Liver (tissue), 9 donors: ENCODE data around the gene EPB41L4B. TPM values are rescaled to one million over a fixed set of nuclear protein-coding genes. Genes with fewer than 3 reads are reported as not detected.

Source experiments
- DNase-seq: peaks from one replicate; pipeline ENCODE4 v3.0.0-alpha.2; 2017; ENCODE audit warnings: low spot score
- H3K27ac ChIP-seq, 2 donors: one replicate each; pipeline ENCODE4 v1.7.0; 2013; ENCODE audit warnings: inconsistent platforms in 2 of 2, low read length in 2 of 2, control low read depth in 1 of 2, low read depth in 1 of 2, mild to moderate bottlenecking in 1 of 2
- H3K27me3 ChIP-seq, 4 donors: one replicate each; pipeline versions ENCODE4 v1.6.1 to v1.7.0; 2013; ENCODE audit warnings: low read length in 3 of 4, inconsistent platforms in 1 of 4, mild to moderate bottlenecking in 1 of 4, moderate library complexity in 1 of 4; ENCODE audit not compliant: control insufficient read depth in 4 of 4, insufficient read depth in 4 of 4
- H3K36me3 ChIP-seq, 4 donors: one replicate each; pipeline versions ENCODE4 v1.6.1 to v1.7.0; 2013; ENCODE audit warnings: low read length in 3 of 4, mild to moderate bottlenecking in 3 of 4, low read depth in 1 of 4, moderate library complexity in 1 of 4; ENCODE audit not compliant: control insufficient read depth in 4 of 4, insufficient read depth in 3 of 4
- H3K4me1 ChIP-seq, 4 donors: one replicate each; pipeline versions ENCODE4 v1.6.1 to v1.7.0; 2013; ENCODE audit warnings: low read length in 3 of 4, mild to moderate bottlenecking in 3 of 4, moderate library complexity in 1 of 4; ENCODE audit not compliant: control insufficient read depth in 4 of 4, insufficient read depth in 4 of 4
- H3K4me3 ChIP-seq, 3 donors: one replicate each; pipeline versions ENCODE4 v1.6.1 to v1.7.0; 2013; ENCODE audit warnings: low read length in 3 of 3, control low read depth in 1 of 3, low read depth in 1 of 3, mild to moderate bottlenecking in 1 of 3
- H3K9ac ChIP-seq, 2 donors: one replicate each; pipeline ENCODE4 v1.7.0; 2013; ENCODE audit warnings: low read length in 2 of 2, mild to moderate bottlenecking in 2 of 2, moderate library complexity in 2 of 2, control low read depth in 1 of 2, low read depth in 1 of 2
- H3K9me3 ChIP-seq, 4 donors: one replicate each; pipeline versions ENCODE4 v1.6.1 to v1.7.0; 2013; ENCODE audit warnings: low read length in 3 of 4; ENCODE audit not compliant: control insufficient read depth in 4 of 4
- ATF3 ChIP-seq: IDR thresholded peaks from 2 replicates; pipeline ENCODE4 v1.6.1; 2016; ENCODE audit warnings: antibody characterized with exemption
- CTCF ChIP-seq: fragments of 150-350 bp; IDR thresholded peaks from 2 replicates; pipeline ENCODE4 v1.5.1; 2017; ENCODE audit warnings: improper control_type of control experiment, low read depth, low read length; ENCODE audit not compliant: missing input control
- EGR1 ChIP-seq, 2 donors: IDR thresholded peaks; 2 replicates each; pipeline ENCODE4 v1.6.1; 2016 to 2018; ENCODE audit warnings: antibody characterized with exemption in 2 of 2, low read depth in 2 of 2
- FOXA1 ChIP-seq: IDR thresholded peaks from 2 replicates; pipeline ENCODE4 v1.6.1; 2016; ENCODE audit warnings: antibody characterized with exemption
- FOXA2 ChIP-seq: IDR thresholded peaks from 2 replicates; pipeline ENCODE4 v1.6.1; 2016; ENCODE audit warnings: antibody characterized with exemption
- HNF4A ChIP-seq, 2 donors: conservative IDR thresholded peaks; 2 replicates each; pipeline ENCODE4 v1.6.1; 2016; ENCODE audit warnings: antibody characterized with exemption in 2 of 2, mild to moderate bottlenecking in 2 of 2
- JUND ChIP-seq, 2 donors: IDR thresholded peaks; 2 replicates each; pipeline ENCODE4 v1.6.1; 2016; ENCODE audit warnings: antibody characterized with exemption in 2 of 2
- NR2F2 ChIP-seq: IDR thresholded peaks from 2 replicates; pipeline ENCODE4 v1.6.1; 2016; ENCODE audit warnings: antibody characterized with exemption
- RAD21 ChIP-seq, 2 donors: IDR thresholded peaks; 2 replicates each; pipeline ENCODE4 v1.6.1; 2016; ENCODE audit warnings: antibody characterized with exemption in 2 of 2, mild to moderate bottlenecking in 2 of 2
- REST ChIP-seq: IDR thresholded peaks from 2 replicates; pipeline ENCODE4 v1.6.1; 2016; ENCODE audit warnings: antibody characterized with exemption, mild to moderate bottlenecking
- SP1 ChIP-seq: IDR thresholded peaks from 2 replicates; pipeline ENCODE4 v1.6.1; 2018; ENCODE audit warnings: antibody characterized with exemption, mild to moderate bottlenecking
- TAF1 ChIP-seq: conservative IDR thresholded peaks from 2 replicates; pipeline ENCODE4 v1.6.1; 2016; ENCODE audit warnings: antibody characterized with exemption, mild to moderate bottlenecking
- YY1 ChIP-seq: IDR thresholded peaks from 2 replicates; pipeline ENCODE4 v1.6.1; 2016; ENCODE audit warnings: antibody characterized with exemption, mild to moderate bottlenecking
- WGBS: extraction: QIAGEN DNeasy Blood & Tissue Kit; methylation state at CpG from one replicate; pipeline ENCODE4 v1.1.7; 2013; 5-methylcytosine and 5-hydroxymethylcytosine counted together
- polyA plus RNA-seq, 2 donors: library from polyadenylated mRNA; stranded (reverse) in 1 of 2; unstranded in 1 of 2; fragments of 200-250 nt in 1 of 2; fragments of >200 nt in 1 of 2; fragmentation: Nextera tagmentation in 1 of 2; extraction: Ambion mirVana in 1 of 2; gene quantifications; one replicate each; pipeline versions ENCODE4 v1.2.1 to v1.2.3, GENCODE V29; 2013 to 2015
- total RNA-seq, 2 donors: library from RNA; depleted of rRNA; stranded (reverse); fragments of >200 nt; gene quantifications; one replicate each; pipeline ENCODE4 v1.2.3, GENCODE V29; 2014
- TF ChIP-seq, protein P1 (sequence below): IDR thresholded peaks from 2 replicates; pipeline ENCODE4 v1.6.1; 2016; ENCODE audit warnings: antibody characterized with exemption
- donor health status: healthy.
- donor health status: healthy.
- donor health status: healthy.
- donor health status: healthy.
- donor health status: healthy.

EPB41L4B gene
- total and polyA plus RNA-seq, 4 donors, result 9.9 to 42.6 (median 23.9) TPM

GRCh38 chr9:109199676-109200075 is 121.2 kb downstream of the EPB41L4B start (continued):
- TF ChIP-seq SP1, result no peak
- no peak for TF ChIP-seq CTCF
- TF ChIP-seq FOXA1, result no peak
- TF ChIP-seq JUND (IDR thresholded peaks at IDR 0.05), result no peak
- TF ChIP-seq YY1, result no peak
- TF ChIP-seq HNF4A (conservative IDR thresholded peaks at IDR 0.05), result no peak
- no peak for TF ChIP-seq NR2F2
- TF ChIP-seq EGR1 (IDR thresholded peaks at IDR 0.05; ENCODE audit: low read depth in 2 of 2), result no peak
- TF ChIP-seq TAF1, result no peak
- no peak for TF ChIP-seq RAD21 (IDR thresholded peaks at IDR 0.05)

- H3K36me3 ChIP-seq, result no peaks in the 10 kb centered on the region
- TF ChIP-seq, protein P1, sequence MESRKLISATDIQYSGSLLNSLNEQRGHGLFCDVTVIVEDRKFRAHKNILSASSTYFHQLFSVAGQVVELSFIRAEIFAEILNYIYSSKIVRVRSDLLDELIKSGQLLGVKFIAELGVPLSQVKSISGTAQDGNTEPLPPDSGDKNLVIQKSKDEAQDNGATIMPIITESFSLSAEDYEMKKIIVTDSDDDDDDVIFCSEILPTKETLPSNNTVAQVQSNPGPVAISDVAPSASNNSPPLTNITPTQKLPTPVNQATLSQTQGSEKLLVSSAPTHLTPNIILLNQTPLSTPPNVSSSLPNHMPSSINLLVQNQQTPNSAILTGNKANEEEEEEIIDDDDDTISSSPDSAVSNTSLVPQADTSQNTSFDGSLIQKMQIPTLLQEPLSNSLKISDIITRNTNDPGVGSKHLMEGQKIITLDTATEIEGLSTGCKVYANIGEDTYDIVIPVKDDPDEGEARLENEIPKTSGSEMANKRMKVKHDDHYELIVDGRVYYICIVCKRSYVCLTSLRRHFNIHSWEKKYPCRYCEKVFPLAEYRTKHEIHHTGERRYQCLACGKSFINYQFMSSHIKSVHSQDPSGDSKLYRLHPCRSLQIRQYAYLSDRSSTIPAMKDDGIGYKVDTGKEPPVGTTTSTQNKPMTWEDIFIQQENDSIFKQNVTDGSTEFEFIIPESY, result no peak
- peak in 1 of 2 donors; percentile 30 for TF ChIP-seq RAD21 (IDR thresholded peaks at IDR 0.05)
- no peaks in the 10 kb centered on the region for H3K4me1 ChIP-seq
- H3K9me3 ChIP-seq, result no peaks in the 10 kb centered on the region
- 73% methylated on average over 6 of the region's 6 CpGs for WGBS
- no peaks in the 10 kb centered on the region for H3K27me3 ChIP-seq
- DNase-seq, result no peak
- no peak overlapping the region for H3K27ac ChIP-seq
- no peak overlapping the region for H3K9ac ChIP-seq
- no peak overlapping the region for H3K4me3 ChIP-seq
Observed at GRCh38 chr9:109198736-109199382, 122.0 kb downstream of the EPB41L4B start.

- no peaks in the 10 kb centered on the region for H3K27me3 ChIP-seq
- no peak overlapping the region for H3K9ac ChIP-seq
- DNase-seq, result no peak
- peaks cover 0 to 3% (median 0%) of the 10 kb centered on the region in 4 donors for H3K4me1 ChIP-seq
- TF ChIP-seq REST (no peak), FOXA2 (no peak), JUND (IDR thresholded peaks at IDR 0.05) (no peak), ATF3 (no peak), YY1 (no peak), EGR1 (IDR thresholded peaks at IDR 0.05; ENCODE audit: low read depth in 2 of 2) (no peak), HNF4A (conservative IDR thresholded peaks at IDR 0.05) (no peak)
- TF ChIP-seq, protein P1, result no peak
- no peaks in the 10 kb centered on the region for H3K36me3 ChIP-seq
- H3K4me3 ChIP-seq, result no peak overlapping the region
- WGBS, result 84% methylated on average over 11 of the region's 11 CpGs
- no peaks in the 10 kb centered on the region for H3K9me3 ChIP-seq
- H3K27ac ChIP-seq, result no peak overlapping the region
Observed at GRCh38 chr9:109193974-109194556, 126.8 kb downstream of the EPB41L4B start.
